HEK293 (cell line): ENCODE measurements around the gene TNFAIP8.
A peak's percentile ranks its signal among the peaks of the same experiment; 100 is the strongest.

Experiments
- CTCF ChIA-PET: fragments of 350-600 bp; formaldehyde crosslinking; extraction: SDS; loops from one replicate; lab custom pipeline; 2021; ENCODE audit warnings: antibody characterized with exemption; lab: Yijun Ruan, JAX
- POLR2A ChIA-PET: fragments of 300-600 bp; formaldehyde crosslinking; extraction: SDS; loops from one replicate; lab custom pipeline; 2020; ENCODE audit warnings: antibody characterized with exemption, inconsistent platforms; lab: Yijun Ruan, JAX
- H3K27ac ChIP-seq: fragments of 200-500 bp; sonication (Bioruptor generic); 2 replicates; pipeline ENCODE4 v1.5.1; 2014; ENCODE audit warnings: low read depth, low read length, control low read depth, inconsistent platforms; ENCODE audit errors: extremely low read depth
- H3K36me3 ChIP-seq, 2 experiments: fragments of 200-500 bp in 1 of 2; sonication (Bioruptor generic) in 1 of 2; 1 replicate in 1 of 2; 2 replicates in 1 of 2; pipeline ENCODE4 v1.5.1; 2014 to 2017; ENCODE audit warnings: inconsistent platforms in 2 of 2, low read length in 2 of 2; ENCODE audit not compliant: control insufficient read depth in 2 of 2, insufficient read depth in 1 of 2
- H3K4me1 ChIP-seq: fragments of 200-500 bp; sonication (Bioruptor generic); 2 replicates; pipeline ENCODE4 v1.5.1; 2014; ENCODE audit warnings: mild to moderate bottlenecking, low read length, inconsistent platforms; ENCODE audit not compliant: control insufficient read depth, insufficient read depth
- H3K4me3 ChIP-seq: 2 replicates; pipeline ENCODE4 v1.5.1; 2011; ENCODE audit warnings: low read depth, mild to moderate bottlenecking, control low read depth, low read length, moderate library complexity
- H3K9me3 ChIP-seq: fragments of 200-500 bp; sonication (Bioruptor generic); 2 replicates; pipeline ENCODE4 v1.5.1; 2014; ENCODE audit warnings: low read depth, low read length, inconsistent platforms; ENCODE audit not compliant: control insufficient read depth, insufficient read depth
- GFI1B ChIP-seq: fragments of 450-650 bp; formaldehyde crosslinking; IDR thresholded peaks from 2 replicates; pipeline ENCODE4 v1.5.1; 2016; ENCODE audit warnings: missing biosample characterization, missing genetic modification characterization
- GLI2 ChIP-seq: fragments of 450-650 bp; formaldehyde crosslinking; IDR thresholded peaks from 2 replicates; pipeline ENCODE4; 2017; ENCODE audit warnings: missing biosample characterization, missing genetic modification characterization, low read depth, borderline replicate concordance
- GLIS1 ChIP-seq: fragments of 450-650 bp; formaldehyde crosslinking; IDR thresholded peaks from 2 replicates; pipeline ENCODE4 v1.5.1; 2016; ENCODE audit warnings: missing biosample characterization, missing genetic modification characterization
- OSR2 ChIP-seq: fragments of 450-650 bp; formaldehyde crosslinking; IDR thresholded peaks from 2 replicates; pipeline ENCODE4 v1.5.1; 2016; ENCODE audit warnings: missing biosample characterization, missing genetic modification characterization
- OVOL3 ChIP-seq: fragments of 450-650 bp; formaldehyde crosslinking; IDR thresholded peaks from 2 replicates; pipeline ENCODE4 v1.5.1; 2016; ENCODE audit warnings: missing biosample characterization, missing genetic modification characterization
- SP3 ChIP-seq: fragments of 450-650 bp; formaldehyde crosslinking; IDR thresholded peaks from 2 replicates; pipeline ENCODE4 v1.5.1; 2016; ENCODE audit warnings: missing biosample characterization, missing genetic modification characterization
- TRIM28 ChIP-seq: IDR thresholded peaks from 2 replicates; pipeline ENCODE4 v1.6.1; 2011; ENCODE audit warnings: low read length, control low read depth, borderline replicate concordance
- ZBTB21 ChIP-seq: fragments of 450-650 bp; formaldehyde crosslinking; IDR thresholded peaks from 2 replicates; pipeline ENCODE4 v1.5.1; 2017; ENCODE audit warnings: missing biosample characterization, missing genetic modification characterization
- ZBTB7A ChIP-seq: fragments of 450-650 bp; formaldehyde crosslinking; IDR thresholded peaks from 2 replicates; pipeline ENCODE4 v1.5.1; 2016; ENCODE audit warnings: low read depth, missing biosample characterization, missing genetic modification characterization
- ZNF132 ChIP-seq: fragments of 450-650 bp; formaldehyde crosslinking; IDR thresholded peaks from 2 replicates; pipeline ENCODE4 v1.5.1; 2017; ENCODE audit warnings: missing biosample characterization, missing genetic modification characterization, borderline replicate concordance
- ZNF16 ChIP-seq: fragments of 450-650 bp; formaldehyde crosslinking; IDR thresholded peaks from 2 replicates; pipeline ENCODE4 v1.5.1; 2016; ENCODE audit warnings: low read depth, missing biosample characterization, missing genetic modification characterization
- ZNF24 ChIP-seq: fragments of 450-650 bp; formaldehyde crosslinking; IDR thresholded peaks from 2 replicates; pipeline ENCODE4 v1.5.1; 2016; ENCODE audit warnings: missing biosample characterization, missing genetic modification characterization
- ZNF416 ChIP-seq: fragments of 450-650 bp; formaldehyde crosslinking; IDR thresholded peaks from 2 replicates; pipeline ENCODE4 v1.5.1; 2016; ENCODE audit warnings: missing biosample characterization, missing genetic modification characterization
- ZNF530 ChIP-seq: fragments of 450-650 bp; formaldehyde crosslinking; IDR thresholded peaks from 2 replicates; pipeline ENCODE4 v1.5.1; 2016; ENCODE audit warnings: low read depth, missing biosample characterization, missing genetic modification characterization
- ZNF610 ChIP-seq: fragments of 450-650 bp; formaldehyde crosslinking; IDR thresholded peaks from 2 replicates; pipeline ENCODE4 v1.5.1; 2016; ENCODE audit warnings: missing biosample characterization, missing genetic modification characterization, borderline replicate concordance
- ZNF621 ChIP-seq: fragments of 450-650 bp; formaldehyde crosslinking; IDR thresholded peaks from 2 replicates; pipeline ENCODE4 v1.5.1; 2017; ENCODE audit warnings: missing biosample characterization, missing genetic modification characterization
- ZNF629 ChIP-seq: fragments of 450-650 bp; formaldehyde crosslinking; IDR thresholded peaks from 2 replicates; pipeline ENCODE4 v1.5.1; 2017; ENCODE audit warnings: missing biosample characterization, missing genetic modification characterization
- ZNF677 ChIP-seq: fragments of 450-650 bp; IDR thresholded peaks from 2 replicates; pipeline ENCODE4 v1.5.0; 2018; ENCODE audit warnings: missing biosample characterization, mild to moderate bottlenecking, missing genetic modification characterization, moderate library complexity
- ZNF707 ChIP-seq: fragments of 450-650 bp; formaldehyde crosslinking; IDR thresholded peaks from 2 replicates; pipeline ENCODE4 v1.5.1; 2016; ENCODE audit warnings: missing biosample characterization, missing genetic modification characterization
- ZNF777 ChIP-seq: fragments of 450-650 bp; formaldehyde crosslinking; IDR thresholded peaks from 2 replicates; pipeline ENCODE4 v1.5.1; 2017; ENCODE audit warnings: missing biosample characterization, missing genetic modification characterization, borderline replicate concordance
- ZNF843 ChIP-seq: fragments of 450-650 bp; formaldehyde crosslinking; IDR thresholded peaks from 2 replicates; pipeline ENCODE4 v1.5.1; 2016; ENCODE audit warnings: missing biosample characterization, missing genetic modification characterization
- TF ChIP-seq, protein P1 (sequence below): fragments of 450-650 bp; formaldehyde crosslinking; IDR thresholded peaks from 2 replicates; pipeline ENCODE4 v1.5.1; 2016; ENCODE audit warnings: missing biosample characterization, missing genetic modification characterization
- TF ChIP-seq, protein P2 (sequence below): fragments of 450-650 bp; formaldehyde crosslinking; IDR thresholded peaks from 2 replicates; pipeline ENCODE4 v1.5.1; 2016; ENCODE audit warnings: missing biosample characterization, missing genetic modification characterization
- TF ChIP-seq, protein P3 (sequence below): fragments of 450-650 bp; formaldehyde crosslinking; IDR thresholded peaks from 2 replicates; pipeline ENCODE4 v1.5.0; 2017; ENCODE audit warnings: missing biosample characterization, missing genetic modification characterization, borderline replicate concordance

TNFAIP8 gene

DNA sequence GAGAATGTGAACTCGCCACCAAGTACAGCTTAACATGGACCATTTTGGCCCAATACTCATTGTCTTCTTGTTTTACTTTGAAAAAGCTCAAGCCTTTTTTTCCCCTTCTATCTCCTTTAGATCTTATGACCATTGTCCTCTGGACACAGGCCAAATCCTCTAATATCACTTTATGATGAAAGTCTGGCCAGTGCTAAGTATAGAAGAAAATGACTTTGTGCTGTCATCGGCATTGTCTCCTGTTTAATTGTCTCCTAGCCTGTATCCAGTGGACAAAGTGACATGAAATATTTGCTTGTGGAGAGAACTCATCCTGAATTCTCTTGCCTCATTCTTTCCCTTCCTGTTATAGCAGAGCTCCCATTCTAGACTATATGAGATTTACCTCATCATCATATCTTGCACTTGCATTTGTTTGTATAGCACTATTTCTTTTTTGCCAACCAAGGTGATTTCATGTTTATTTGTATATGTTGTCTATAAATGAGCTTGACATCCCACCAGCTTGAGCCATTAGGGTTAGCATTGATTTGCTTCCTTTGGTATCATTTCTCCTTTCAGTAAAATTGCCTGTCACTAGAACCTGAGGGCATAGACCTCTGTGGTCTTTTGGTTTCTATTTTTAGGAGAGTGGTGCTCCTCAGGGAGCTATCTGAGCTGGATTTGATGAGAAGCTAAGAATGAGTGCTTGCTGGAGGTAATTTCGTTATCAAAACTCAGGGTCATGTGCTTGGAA is 18.8 kb upstream of the TNFAIP8 start:
- TF ChIP-seq ZNF629 (tag by site-specific recombination), result peak; percentile 34; the same call in 1 of the 2 replicates
- no peak for TF ChIP-seq SP3 (tag by site-specific recombination)
- TF ChIP-seq, protein P1, sequence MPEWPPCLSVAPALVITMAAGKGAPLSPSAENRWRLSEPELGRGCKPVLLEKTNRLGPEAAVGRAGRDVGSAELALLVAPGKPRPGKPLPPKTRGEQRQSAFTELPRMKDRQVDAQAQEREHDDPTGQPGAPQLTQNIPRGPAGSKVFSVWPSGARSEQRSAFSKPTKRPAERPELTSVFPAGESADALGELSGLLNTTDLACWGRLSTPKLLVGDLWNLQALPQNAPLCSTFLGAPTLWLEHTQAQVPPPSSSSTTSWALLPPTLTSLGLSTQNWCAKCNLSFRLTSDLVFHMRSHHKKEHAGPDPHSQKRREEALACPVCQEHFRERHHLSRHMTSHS, result no peak
- TF ChIP-seq ZNF677 (tag by site-specific recombination), result no peak
- TF ChIP-seq GFI1B (tag by site-specific recombination), result peak; percentile 58; the same call in 1 of the 2 replicates
- peak; percentile 36; the same call in 1 of the 2 replicates for TF ChIP-seq GLI2 (tag by site-specific recombination)
- peak; percentile 53; the same call in 1 of the 2 replicates for TF ChIP-seq TRIM28
- 0 out of 2 replicates have a peak, but pooled peaks have one; percentile 25 for TF ChIP-seq ZNF843 (tag by site-specific recombination)
- TF ChIP-seq, protein P2, sequence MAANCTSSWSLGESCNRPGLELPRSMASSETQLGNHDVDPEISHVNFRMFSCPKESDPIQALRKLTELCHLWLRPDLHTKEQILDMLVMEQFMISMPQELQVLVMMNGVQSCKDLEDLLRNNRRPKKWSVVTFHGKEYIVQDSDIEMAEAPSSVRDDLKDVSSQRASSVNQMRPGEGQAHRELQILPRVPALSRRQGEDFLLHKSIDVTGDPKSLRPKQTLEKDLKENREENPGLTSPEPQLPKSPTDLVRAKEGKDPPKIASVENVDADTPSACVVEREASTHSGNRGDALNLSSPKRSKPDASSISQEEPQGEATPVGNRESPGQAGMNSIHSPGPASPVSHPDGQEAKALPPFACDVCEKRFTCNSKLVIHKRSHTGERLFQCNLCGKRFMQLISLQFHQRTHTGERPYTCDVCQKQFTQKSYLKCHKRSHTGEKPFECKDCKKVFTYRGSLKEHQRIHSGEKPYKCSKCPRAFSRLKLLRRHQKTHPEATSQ (tag by site-specific recombination), result no peak
- 0 out of 2 replicates have a peak, but pooled peaks have one; percentile 10 for TF ChIP-seq OVOL3
- TF ChIP-seq OSR2 (tag by site-specific recombination), result peak; percentile 21; the same call in 1 of the 2 replicates
- peak; percentile 36 for TF ChIP-seq GLIS1
- TF ChIP-seq ZNF24, result 0 out of 2 replicates have a peak, but pooled peaks have one; percentile 35
- TF ChIP-seq, all 188 proteins: peak for 9
- Histone ChIP-seq H3K27ac (no peak overlapping the region), H3K4me1 (peaks cover 14% of the 10 kb centered on the region)

DNA sequence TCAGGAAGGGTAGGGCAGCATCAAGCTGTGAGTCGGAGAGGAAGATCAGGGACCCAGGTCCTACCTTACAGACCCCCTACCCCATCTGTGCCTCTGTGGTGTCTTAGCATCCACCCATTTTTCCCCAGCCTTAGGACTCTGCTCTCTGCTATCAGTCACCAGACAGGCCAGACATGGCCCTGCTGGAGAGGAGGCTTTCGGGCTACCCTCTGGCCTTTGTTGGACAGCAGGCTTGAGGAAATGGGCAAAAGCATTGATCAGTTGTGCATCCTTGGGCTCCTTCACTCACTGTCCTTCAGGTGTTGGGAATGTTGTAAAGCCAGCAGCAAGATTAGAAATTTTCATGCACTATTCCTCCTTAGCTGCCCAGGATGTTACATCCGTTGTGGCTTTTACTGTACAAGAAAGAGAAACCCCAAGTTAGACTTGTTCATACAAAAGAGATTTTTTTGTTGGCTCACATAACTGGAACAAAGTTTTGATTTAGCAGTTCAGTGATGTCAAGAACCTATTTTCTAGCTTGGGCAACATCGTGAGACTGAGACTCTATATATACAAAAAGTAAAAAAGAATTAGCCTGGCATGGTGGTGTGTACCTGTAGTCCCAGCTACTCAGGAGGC is 17.4 kb upstream of the TNFAIP8 start:
- ChIA-PET POLR2A (no interaction called here), CTCF (interaction anchor here (0.6 to 3.6 kb wide), 5 partner anchors 14 to 377 kb away, joined by 3 to 21 read pairs (median 3); partner anchors contain the start of gene DTWD2)
- H3K9me3 ChIP-seq, result no peaks in the 10 kb centered on the region
- no peak for TF ChIP-seq ZBTB21 (tag by site-specific recombination)
- TF ChIP-seq ZNF610, result no peak
- no peak for TF ChIP-seq ZNF16 (tag by site-specific recombination)
- TF ChIP-seq ZNF621 (tag by site-specific recombination), result no peak
- no peak for TF ChIP-seq ZNF707 (tag by site-specific recombination)
- H3K27ac ChIP-seq, result no peak overlapping the region; the same call in 1 of the 2 replicates
- H3K36me3 ChIP-seq, result no peaks in the 10 kb centered on the region
- H3K4me1 ChIP-seq, result peaks cover 14% of the 10 kb centered on the region
- H3K4me3 ChIP-seq, result no peak overlapping the region

More for the DNA sequence above, 18.8 kb upstream of the TNFAIP8 start:
- Histone ChIP-seq H3K36me3 (no peaks in the 10 kb centered on the region), H3K4me3 (no peak overlapping the region), H3K9me3 (no peaks in the 10 kb centered on the region)
- ChIA-PET CTCF (interaction anchor here (0.7 to 3.6 kb wide), 9 partner anchors 9 to 349 kb away, joined by 3 to 21 read pairs (median 3); partner anchors contain the start of gene DTWD2), POLR2A (interaction anchor here (1.1 kb wide), 1 partner anchor 69 kb away, joined by 3 read pairs; no protein-coding TSS in a partner anchor)

DNA sequence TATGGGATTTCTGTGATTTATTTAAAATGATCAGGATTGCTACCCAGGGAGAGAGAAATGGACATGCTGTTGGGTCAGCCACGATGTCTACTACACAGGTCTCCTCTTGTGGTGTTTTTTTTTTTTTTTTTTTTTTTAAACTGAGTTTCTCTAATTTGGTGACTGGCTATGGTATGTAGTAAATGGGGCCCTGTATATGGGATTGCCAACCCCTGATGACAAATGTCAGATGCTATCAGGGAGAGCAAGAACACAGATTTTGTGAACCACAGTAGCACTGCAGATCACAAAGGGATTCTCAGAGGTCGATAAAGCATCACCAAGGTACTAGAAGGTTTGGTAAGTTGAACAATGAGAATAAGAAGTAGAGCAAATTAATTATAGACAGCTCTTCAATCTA is 16.5 kb upstream of the TNFAIP8 start:
- Histone ChIP-seq H3K4me3 (no peak overlapping the region), H3K27ac (no peak overlapping the region), H3K36me3 (no peaks in the 10 kb centered on the region), H3K4me1 (peaks cover 14% of the 10 kb centered on the region), H3K9me3 (no peaks in the 10 kb centered on the region)
- ChIA-PET POLR2A (interaction anchor here (0.8 kb wide), 1 partner anchor 37 kb away, joined by 3 read pairs; no protein-coding TSS in a partner anchor), CTCF (interaction anchor here (0.6 to 3.6 kb wide), 2 partner anchors 73 to 378 kb away, joined by 3 to 21 read pairs; no protein-coding TSS in a partner anchor)
- no peak for TF ChIP-seq ZBTB7A (tag by site-specific recombination)
- no peak for TF ChIP-seq ZNF777 (tag by site-specific recombination)
- TF ChIP-seq ZNF416 (tag by site-specific recombination), result no peak
- no peak for TF ChIP-seq OVOL3
- no peak for TF ChIP-seq ZNF132 (tag by site-specific recombination)
- TF ChIP-seq, protein P3, sequence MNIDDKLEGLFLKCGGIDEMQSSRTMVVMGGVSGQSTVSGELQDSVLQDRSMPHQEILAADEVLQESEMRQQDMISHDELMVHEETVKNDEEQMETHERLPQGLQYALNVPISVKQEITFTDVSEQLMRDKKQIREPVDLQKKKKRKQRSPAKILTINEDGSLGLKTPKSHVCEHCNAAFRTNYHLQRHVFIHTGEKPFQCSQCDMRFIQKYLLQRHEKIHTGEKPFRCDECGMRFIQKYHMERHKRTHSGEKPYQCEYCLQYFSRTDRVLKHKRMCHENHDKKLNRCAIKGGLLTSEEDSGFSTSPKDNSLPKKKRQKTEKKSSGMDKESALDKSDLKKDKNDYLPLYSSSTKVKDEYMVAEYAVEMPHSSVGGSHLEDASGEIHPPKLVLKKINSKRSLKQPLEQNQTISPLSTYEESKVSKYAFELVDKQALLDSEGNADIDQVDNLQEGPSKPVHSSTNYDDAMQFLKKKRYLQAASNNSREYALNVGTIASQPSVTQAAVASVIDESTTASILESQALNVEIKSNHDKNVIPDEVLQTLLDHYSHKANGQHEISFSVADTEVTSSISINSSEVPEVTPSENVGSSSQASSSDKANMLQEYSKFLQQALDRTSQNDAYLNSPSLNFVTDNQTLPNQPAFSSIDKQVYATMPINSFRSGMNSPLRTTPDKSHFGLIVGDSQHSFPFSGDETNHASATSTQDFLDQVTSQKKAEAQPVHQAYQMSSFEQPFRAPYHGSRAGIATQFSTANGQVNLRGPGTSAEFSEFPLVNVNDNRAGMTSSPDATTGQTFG, result no peak
- TF ChIP-seq ZNF530 (tag by site-specific recombination), result no peak
